Calu3 (cell line): ENCODE results near the gene ATP5F1D. TPM values are rescaled to one million over a fixed set of nuclear protein-coding genes. Genes with fewer than 3 reads are reported as not detected.

Experiments
- BruUV-seq: library from RNA; stranded (reverse); fragments of 400-500 nt; replicated peaks from 2 replicates; lab custom pipeline; 2021; lab: Mats Ljungman, UMichigan
- CTCF ChIA-PET: fragments of 300-600 bp; sonication (Branson Sonifier 250); formaldehyde crosslinking; loops from one replicate; lab custom pipeline; 2022; ENCODE audit warnings: antibody characterized with exemption; lab: Charles Lee
- DNase-seq: peaks from one replicate; pipeline ENCODE4 v3.0.0; 2022
- H3K27ac Mint-ChIP-seq: one replicate; pipeline ENCODE4 v1.8.0; 2022; ENCODE audit warnings: mixed read lengths; ENCODE audit not compliant: unreplicated experiment
- H3K27me3 Mint-ChIP-seq: one replicate; pipeline ENCODE4 v1.8.0; 2022; ENCODE audit warnings: mixed read lengths; ENCODE audit not compliant: unreplicated experiment
- H3K36me3 Mint-ChIP-seq: one replicate; pipeline ENCODE4 v1.8.0; 2022; ENCODE audit warnings: mild to moderate bottlenecking, moderate library complexity, mixed read lengths; ENCODE audit not compliant: insufficient read depth, unreplicated experiment
- H3K4me1 Mint-ChIP-seq: one replicate; pipeline ENCODE4 v1.8.0; 2022; ENCODE audit warnings: mild to moderate bottlenecking, low read depth, mixed read lengths; ENCODE audit not compliant: unreplicated experiment
- H3K4me3 Mint-ChIP-seq: one replicate; pipeline ENCODE4 v1.8.0; 2022; ENCODE audit warnings: mild to moderate bottlenecking, low read depth, moderate library complexity, mixed read lengths; ENCODE audit not compliant: unreplicated experiment
- H3K9me3 Mint-ChIP-seq: one replicate; pipeline ENCODE4 v1.8.0; 2022; ENCODE audit warnings: low read depth, mixed read lengths; ENCODE audit not compliant: unreplicated experiment
- intact Hi-C: fragments of 100-400 bp; cut with micrococcal nuclease; formaldehyde crosslinking; loops from one replicate; pipeline ENCODE4 v1.10.0; 2022; ENCODE audit not compliant: unreplicated experiment
- total RNA-seq: library from RNA; stranded (reverse); gene quantifications from 2 replicates; pipeline ENCODE4 v1.2.3, GENCODE V29; 2022
- TF ChIP-seq, protein P1 (sequence below): fragments of 200-600 bp; IDR thresholded peaks from one replicate; pipeline ENCODE4 v1.8.0; 2022; ENCODE audit warnings: antibody characterized with exemption; ENCODE audit not compliant: unreplicated experiment

The ATP5F1D gene
- total RNA-seq, 1 experiment from 2014 or later: 91.8 TPM

DNA sequence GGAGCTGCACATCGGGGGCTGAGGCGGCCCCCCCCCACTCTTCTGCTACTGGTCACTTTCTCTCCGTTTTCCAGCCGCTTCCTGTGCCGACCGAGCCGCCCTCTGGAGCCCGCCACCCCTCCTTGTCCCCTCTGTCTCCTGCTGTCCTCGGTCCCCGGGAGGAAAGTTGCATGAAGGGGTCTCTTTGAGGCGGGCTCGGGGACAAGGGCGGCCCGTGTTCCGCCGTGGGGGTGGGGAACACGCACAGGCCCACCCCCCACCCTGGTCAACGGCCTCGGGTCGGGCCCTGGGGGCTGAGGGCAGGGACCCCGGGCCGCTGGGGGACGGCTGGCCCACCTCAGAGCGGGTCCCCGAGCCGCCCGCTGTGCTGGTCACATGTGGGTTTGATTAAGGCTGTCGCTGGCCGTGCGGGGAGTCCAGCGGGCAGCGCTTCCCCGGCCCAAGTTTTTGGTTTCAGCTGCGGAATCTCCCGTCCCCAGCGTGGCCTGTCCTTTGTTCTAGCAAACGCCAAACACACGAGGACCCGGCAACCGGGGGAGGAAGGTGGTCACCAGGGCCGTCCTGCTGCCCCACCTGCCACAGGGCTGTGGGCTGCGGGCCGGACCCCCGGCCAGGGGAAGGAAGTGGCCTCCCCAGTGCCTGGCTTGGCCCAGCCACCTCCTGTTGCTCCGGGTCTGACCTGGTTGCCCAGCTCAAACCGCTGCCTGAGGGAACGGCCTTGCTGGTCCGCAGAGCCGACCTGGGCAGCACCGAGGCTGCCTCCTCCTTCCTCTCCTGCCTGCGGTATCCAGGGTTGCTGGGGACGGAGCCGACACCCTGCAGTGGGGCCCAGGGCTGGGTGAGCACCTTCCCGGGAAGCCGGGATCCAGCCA, 46.0 kb downstream of the ATP5F1D start:
- CTCF ChIA-PET: no interaction called here
- TF ChIP-seq, protein P1, sequence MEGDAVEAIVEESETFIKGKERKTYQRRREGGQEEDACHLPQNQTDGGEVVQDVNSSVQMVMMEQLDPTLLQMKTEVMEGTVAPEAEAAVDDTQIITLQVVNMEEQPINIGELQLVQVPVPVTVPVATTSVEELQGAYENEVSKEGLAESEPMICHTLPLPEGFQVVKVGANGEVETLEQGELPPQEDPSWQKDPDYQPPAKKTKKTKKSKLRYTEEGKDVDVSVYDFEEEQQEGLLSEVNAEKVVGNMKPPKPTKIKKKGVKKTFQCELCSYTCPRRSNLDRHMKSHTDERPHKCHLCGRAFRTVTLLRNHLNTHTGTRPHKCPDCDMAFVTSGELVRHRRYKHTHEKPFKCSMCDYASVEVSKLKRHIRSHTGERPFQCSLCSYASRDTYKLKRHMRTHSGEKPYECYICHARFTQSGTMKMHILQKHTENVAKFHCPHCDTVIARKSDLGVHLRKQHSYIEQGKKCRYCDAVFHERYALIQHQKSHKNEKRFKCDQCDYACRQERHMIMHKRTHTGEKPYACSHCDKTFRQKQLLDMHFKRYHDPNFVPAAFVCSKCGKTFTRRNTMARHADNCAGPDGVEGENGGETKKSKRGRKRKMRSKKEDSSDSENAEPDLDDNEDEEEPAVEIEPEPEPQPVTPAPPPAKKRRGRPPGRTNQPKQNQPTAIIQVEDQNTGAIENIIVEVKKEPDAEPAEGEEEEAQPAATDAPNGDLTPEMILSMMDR: no peak
- Mint-ChIP-seq H3K9me3 (no peaks in the 10 kb centered on the region), H3K27ac (no peak overlapping the region), H3K4me1 (peaks cover 14% of the 10 kb centered on the region), H3K4me3 (no peak overlapping the region), H3K36me3 (peaks cover 9% of the 10 kb centered on the region), H3K27me3 (peaks cover 41% of the 10 kb centered on the region)
- intact Hi-C loops: no loop called here
- no TSS peak for BruUV-seq
- DNase-seq: no peak

DNA sequence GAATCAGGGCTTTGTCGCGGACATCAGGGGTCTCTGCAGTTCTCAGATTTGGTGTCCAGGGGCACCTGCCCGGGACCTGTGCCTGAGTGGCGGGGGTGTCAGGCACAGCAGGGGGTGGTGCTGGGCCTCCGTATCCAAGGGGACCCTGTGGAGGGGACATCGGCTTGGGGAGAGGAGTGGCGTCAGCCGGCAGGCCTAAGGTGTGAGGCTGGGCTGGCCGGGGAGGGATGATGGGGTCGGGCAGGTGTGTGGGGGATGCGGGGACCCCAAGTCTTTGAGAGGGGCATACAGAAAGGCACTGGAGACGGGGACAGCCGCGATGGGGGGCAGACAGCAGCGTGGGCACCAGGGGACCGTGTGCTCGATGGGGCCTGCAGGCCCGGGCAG, 46.7 kb downstream of the ATP5F1D start:
- no TSS peak for BruUV-seq
- Mint-ChIP-seq H3K4me3 (no peak overlapping the region), H3K27me3 (peaks cover 46% of the 10 kb centered on the region), H3K9me3 (no peaks in the 10 kb centered on the region), H3K27ac (no peak overlapping the region), H3K36me3 (peaks cover 9% of the 10 kb centered on the region), H3K4me1 (peaks cover 16% of the 10 kb centered on the region)
- TF ChIP-seq, protein P1: no peak
- CTCF ChIA-PET: no interaction called here
- no peak for DNase-seq
- intact Hi-C loops: no loop called here

DNA sequence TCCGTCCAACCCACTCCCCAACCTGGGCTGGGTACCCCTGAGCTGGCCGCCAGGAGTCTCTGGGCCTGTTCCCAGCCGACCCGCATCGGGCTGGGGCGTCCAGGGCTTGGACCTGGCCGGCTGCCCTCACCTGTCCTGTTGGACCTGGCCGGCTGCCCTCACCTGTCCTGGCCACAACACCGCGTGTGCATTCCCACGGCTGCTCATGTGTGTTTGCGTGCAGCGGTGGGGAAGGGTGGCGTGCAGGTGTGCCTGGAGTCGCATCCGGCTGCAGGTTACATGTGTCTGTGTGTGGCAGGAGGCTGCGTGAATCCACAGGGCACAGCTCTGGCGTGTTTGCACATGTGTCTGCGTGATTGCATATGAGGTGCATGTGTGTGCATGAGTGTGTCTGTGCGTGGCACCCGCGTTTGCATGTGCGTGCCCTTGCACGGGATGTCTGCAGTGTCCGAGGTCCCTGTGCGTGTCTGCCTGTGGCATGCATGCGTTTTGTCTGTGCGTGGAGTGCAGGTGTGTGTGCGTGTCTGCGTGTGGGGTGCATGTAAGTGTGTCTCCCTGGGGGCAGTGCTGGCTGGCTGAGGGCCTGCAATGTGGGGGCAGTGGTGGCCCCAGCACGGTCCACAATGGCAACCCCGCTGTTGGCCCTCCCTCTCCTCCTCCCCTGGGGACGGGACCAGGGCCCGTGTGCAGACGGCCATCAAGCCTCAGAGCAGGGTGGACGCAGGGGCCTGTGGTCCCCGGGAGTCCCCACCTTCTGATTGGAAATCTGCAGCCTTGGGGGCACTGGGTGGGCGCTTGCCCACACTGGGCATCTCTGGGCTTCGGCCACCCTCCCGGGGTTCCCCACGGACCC, 47.5 kb downstream of the ATP5F1D start:
- no TSS peak for BruUV-seq
- CTCF ChIA-PET: no interaction called here
- DNase-seq: no peak
- intact Hi-C loops: no loop called here
- Mint-ChIP-seq H3K4me3 (no peak overlapping the region), H3K9me3 (no peaks in the 10 kb centered on the region), H3K27me3 (peaks cover 42% of the 10 kb centered on the region), H3K36me3 (peaks cover 10% of the 10 kb centered on the region), H3K27ac (no peak overlapping the region), H3K4me1 (peaks cover 13% of the 10 kb centered on the region)
- TF ChIP-seq, protein P1: no peak

DNA sequence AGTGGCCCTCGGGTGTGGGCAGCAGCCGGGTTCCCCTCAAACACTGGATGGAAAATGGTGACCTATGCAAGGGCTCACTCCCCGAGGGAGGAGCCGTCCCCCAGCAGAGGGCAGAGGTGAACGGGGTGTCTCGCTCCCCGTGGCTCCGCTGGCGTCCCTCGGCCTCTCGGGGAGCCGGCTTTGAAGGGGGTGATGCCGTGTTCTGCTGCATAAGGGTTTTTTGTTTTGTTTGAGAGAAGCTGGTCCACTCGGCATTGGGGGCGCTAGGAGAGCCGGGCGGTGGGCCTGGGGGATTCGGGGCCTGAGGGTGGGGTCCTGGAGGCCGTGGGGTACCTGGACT, 48.1 kb downstream of the ATP5F1D start:
- Mint-ChIP-seq H3K4me1 (peaks cover 8% of the 10 kb centered on the region), H3K36me3 (peaks cover 14% of the 10 kb centered on the region), H3K9me3 (no peaks in the 10 kb centered on the region), H3K27me3 (peaks cover 36% of the 10 kb centered on the region), H3K4me3 (no peak overlapping the region), H3K27ac (no peak overlapping the region)
- CTCF ChIA-PET: no interaction called here
- intact Hi-C loops: no loop called here
- no TSS peak for BruUV-seq
- no peak for DNase-seq
- TF ChIP-seq, protein P1: no peak
